ENCODE measurements around the gene TCF20.

The TCF20 gene

DNA sequence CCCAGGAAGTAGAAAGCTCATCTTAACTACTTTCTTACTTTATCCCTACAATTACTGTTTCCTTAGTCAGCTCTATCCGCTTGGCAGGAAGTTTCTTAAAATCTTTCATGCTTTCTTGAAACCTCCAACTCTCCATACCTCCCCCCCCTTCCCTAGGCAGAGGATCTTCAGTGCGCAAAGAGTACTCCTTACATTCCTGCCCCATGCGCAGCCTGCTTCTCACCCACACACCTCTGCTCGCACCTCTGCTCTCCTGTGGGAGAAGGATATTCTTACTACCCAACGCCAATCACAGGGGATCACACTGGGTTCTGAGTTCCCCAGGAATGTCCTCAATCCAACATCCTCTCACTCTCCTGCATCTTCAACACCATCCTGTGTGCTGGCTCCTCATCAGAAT lies 12.3 kb downstream of the TCF20 start:
- no peak for DNase-seq (ENCODE audit: low read depth in 2 of 2)

DNA sequence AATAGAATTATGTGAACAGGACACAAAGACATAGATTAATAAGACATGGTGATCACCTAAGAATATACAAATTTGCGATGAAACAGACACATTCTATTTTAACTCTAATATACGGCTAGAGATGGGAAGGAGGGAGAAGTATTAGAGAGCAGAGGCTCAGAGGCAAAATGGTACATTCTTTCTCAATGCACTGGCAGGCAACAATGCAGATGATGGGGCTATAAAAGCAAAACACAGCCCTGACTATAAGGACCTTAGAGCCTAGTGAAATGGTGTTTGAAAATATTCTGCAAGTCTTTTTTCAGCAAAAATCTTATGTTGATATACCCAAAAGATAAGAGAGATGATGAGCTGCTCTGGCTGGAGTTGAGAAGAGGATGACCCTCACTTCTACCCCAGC lies 13.1 kb downstream of the TCF20 start:
- DNase-seq (ENCODE audit: low read depth in 2 of 2): no peak

GRCh38 chr22:42256930-42257329 lies 13.5 kb downstream of the TCF20 start:
- no peak for DNase-seq (ENCODE audit: low read depth in 2 of 2)

- DNase-seq (ENCODE audit: low read depth in 2 of 2): no peak
Observed at GRCh38 chr22:42256220-42256619, 14.2 kb downstream of the TCF20 start.

GRCh38 chr22:42249831-42250230 lies 20.6 kb downstream of the TCF20 start:
- DNase-seq (ENCODE audit: low read depth in 2 of 2): no peak

DNA sequence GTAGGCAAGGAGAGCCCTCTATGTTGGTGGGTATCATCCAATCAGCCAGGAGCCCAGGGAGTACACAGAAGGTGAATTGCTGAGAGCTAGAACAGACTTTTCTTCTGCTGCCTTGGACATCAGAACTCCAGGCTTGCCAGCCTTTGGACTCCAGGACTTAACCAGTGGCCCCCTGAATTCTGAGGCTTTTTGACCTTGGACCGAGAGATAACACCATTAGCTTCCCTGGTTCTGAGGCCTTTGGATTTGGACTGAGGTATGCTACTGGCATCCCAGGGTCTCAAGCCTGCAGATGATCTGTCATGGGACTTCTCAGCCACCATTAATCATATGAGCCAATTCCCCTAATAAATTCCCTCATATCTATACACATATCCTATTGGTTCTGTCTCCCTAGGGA lies 21.5 kb downstream of the TCF20 start:
- no peak for DNase-seq (ENCODE audit: low read depth in 2 of 2)

- DNase-seq (ENCODE audit: low read depth in 2 of 2): no peak
Observed at GRCh38 chr22:42247596-42247995, 22.9 kb downstream of the TCF20 start.

GRCh38 chr22:42243802-42244060 lies 26.7 kb downstream of the TCF20 start:
- DNase-seq (ENCODE audit: low read depth in 2 of 2): no peak

DNA sequence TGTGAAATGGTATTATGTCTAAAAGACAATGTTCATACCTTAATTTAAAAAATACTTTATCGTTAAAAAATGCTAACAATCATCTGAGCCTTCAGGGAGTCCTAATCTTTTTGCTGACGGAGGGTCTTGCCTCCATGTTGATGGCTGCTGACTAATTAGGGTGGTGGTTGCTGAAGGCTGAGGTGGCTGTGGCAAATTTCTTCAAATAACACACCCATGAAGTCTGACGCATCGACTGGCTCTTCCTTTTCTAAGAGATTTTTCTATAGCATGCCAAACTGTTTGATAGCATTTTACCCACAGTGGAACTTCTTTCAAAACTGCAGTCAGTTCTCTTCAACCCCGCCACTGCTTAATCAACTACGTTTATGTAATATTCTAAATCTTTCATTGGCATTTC lies 33.6 kb downstream of the TCF20 start:
- no peak for DNase-seq (ENCODE audit: low read depth in 2 of 2)

DNA sequence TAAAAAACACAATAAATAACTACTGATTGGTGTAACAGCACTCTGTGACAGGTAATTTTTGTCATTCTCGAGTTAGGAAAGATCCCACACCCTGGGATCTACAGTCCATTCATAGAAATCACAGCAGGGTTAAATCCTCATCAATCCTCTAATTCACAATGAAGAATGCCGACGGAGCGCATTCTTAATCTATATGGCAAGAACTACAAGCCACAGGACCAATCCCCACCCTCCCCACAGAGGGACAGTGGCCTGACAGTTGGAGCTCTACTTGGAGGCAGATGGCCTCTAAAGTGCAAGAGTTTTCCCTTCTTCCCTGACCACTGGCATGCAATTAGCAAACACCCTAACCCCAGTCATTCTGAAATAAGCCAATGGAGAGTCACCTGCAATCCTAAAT lies 34.2 kb downstream of the TCF20 start:
- no peak for DNase-seq (ENCODE audit: low read depth in 2 of 2)

DNA sequence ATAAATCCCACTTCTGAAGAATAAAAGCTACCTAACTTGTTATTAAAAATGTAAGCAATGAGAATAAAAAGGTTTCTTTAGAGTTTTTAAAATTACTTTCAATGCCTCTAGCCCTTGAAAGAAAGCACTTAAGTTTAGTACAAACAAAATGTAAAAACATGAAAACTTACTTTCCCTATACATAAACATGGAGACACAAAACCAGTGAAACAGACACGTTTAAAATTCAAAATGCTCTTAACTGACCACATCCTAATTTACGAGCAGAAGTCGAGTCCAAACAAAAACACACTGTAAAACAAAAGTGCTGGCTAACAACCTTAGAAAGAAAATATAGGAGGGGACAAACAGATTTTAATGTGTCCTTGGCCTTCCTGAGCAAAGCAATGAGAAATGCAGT lies 36.6 kb downstream of the TCF20 start:
- no peak for DNase-seq (ENCODE audit: low read depth in 2 of 2)

- no peak for DNase-seq (ENCODE audit: low read depth in 2 of 2)
Observed at GRCh38 chr22:42231929-42232328, 38.5 kb downstream of the TCF20 start.

- DNase-seq (ENCODE audit: low read depth in 2 of 2): no peak
Observed at GRCh38 chr22:42229455-42230149, 40.9 kb downstream of the TCF20 start.

- no peak for DNase-seq (ENCODE audit: low read depth in 2 of 2)
Observed at GRCh38 chr22:42228483-42228882, 42.0 kb downstream of the TCF20 start.

- no peak for DNase-seq (ENCODE audit: low read depth in 2 of 2)
Observed at GRCh38 chr22:42227435-42227834, 43.0 kb downstream of the TCF20 start.

- no peak for DNase-seq (ENCODE audit: low read depth in 2 of 2)
Observed at GRCh38 chr22:42225841-42226240, 44.6 kb downstream of the TCF20 start.

GRCh38 chr22:42222140-42222539 lies 48.3 kb downstream of the TCF20 start:
- no peak for DNase-seq (ENCODE audit: low read depth in 2 of 2)
